ENCODE results near the gene HBG2.
A peak's percentile ranks its signal among the peaks of the same experiment; 100 is the strongest.

Gene HBG2

DNA sequence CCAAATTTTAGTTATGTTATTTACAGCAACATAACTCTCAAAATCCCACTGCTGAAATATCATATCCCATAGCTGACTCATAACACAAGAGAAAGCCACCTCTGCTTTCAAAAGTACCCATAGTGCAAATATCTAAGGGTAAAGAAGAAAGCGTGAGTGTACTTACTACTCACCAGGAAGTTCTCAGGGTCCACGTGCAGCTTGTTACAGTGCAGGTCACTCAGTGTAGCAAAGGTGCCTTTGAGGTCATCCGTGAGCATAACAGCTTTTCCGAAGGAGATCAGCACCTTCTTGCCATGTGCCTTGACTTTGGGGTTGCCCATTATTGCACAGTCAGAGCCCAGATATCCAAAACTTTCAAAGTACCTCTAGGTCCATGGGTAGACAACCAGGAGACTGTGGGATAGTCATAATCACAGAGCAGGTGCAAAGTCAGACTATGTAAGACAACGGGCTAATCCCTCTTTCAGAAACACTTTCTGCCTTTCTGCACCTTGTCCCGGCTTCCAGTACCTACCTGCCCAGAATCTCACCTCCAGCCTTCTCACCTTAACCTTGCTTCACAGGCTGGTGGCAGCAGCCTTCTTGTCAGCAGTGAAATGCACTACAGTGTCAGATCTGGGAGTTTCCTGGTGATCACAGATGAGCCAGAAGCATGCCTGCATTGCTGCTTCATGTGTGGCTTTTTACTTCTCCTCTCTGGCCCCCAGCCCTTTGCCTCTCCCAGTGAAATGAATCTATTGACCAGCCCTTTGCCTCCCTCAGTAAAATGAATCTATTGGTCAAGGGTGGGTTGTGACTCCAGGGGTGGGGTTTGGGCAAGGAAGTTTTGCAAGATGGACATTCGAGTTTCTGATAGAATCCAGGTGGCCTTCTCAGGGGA is 11.4 kb downstream of the HBG2 start:
- TF ChIP-seq CTCF (conservative IDR thresholded peaks at IDR 0.05; ENCODE audit: low read length), result no peak
- TF ChIP-seq EZH2phosphoT487 (IDR thresholded peaks at IDR 0.05; ENCODE audit: borderline replicate concordance), result no peak
- Histone ChIP-seq H2AFZ (ENCODE audit: low read length) (0 out of 2 replicates have a peak overlapping the region, but pooled peaks have one; percentile 11), H3K79me2 (ENCODE audit: insufficient read depth, low read length) (no peaks in the 10 kb centered on the region), H3K4me2 (ENCODE audit: low read depth, low read length, poor library complexity, severe bottlenecking) (no peak overlapping the region), H3K36me3 (ENCODE audit: insufficient read depth, low read length) (no peaks in the 10 kb centered on the region), H3F3A (ENCODE audit: low read depth) (no peaks in the 10 kb centered on the region), H3K9me2 (replicated peaks; ENCODE audit: low read depth, low read length) (no peaks in the 10 kb centered on the region), H4K20me1 (ENCODE audit: insufficient read depth, low read length, poor library complexity, severe bottlenecking) (no peaks in the 10 kb centered on the region), H3K4me1 (ENCODE audit: insufficient read depth, low read length, poor library complexity, severe bottlenecking) (peaks cover 5% of the 10 kb centered on the region), H3K4me3 (ENCODE audit: low read length, poor library complexity, severe bottlenecking) (no peak overlapping the region), H3K27me3 (ENCODE audit: insufficient read depth, low read length, poor library complexity, severe bottlenecking) (no peaks in the 10 kb centered on the region), H3K9me3 (ENCODE audit: insufficient read depth, low read depth, low read length) (no peaks in the 10 kb centered on the region), H3K9ac (ENCODE audit: low read depth, low read length, poor library complexity, severe bottlenecking) (no peak overlapping the region)

DNA sequence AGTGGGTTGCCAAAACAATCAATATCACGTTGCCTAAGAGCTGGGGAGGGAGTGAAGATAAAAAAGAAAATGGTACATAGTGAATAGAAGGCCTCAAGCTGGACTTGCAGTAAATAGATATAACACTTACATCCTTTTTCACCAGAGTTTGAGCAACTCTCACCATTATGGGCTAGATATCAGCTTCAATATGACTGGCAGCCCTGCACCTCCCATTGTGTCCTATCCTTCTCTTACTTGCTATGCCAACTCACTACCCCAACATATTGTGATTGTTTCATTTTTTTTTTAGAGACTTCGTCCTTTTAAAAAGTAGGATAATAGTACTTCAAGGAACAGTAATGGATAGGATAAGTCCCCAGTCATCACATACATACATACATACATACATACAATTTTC is 12.4 kb downstream of the HBG2 start:
- H3K9ac ChIP-seq (ENCODE audit: low read depth, low read length, poor library complexity, severe bottlenecking), result no peak overlapping the region
- no peaks in the 10 kb centered on the region for H4K20me1 ChIP-seq (ENCODE audit: insufficient read depth, low read length, poor library complexity, severe bottlenecking)
- H3K27me3 ChIP-seq (ENCODE audit: insufficient read depth, low read length, poor library complexity, severe bottlenecking), result no peaks in the 10 kb centered on the region
- no peaks in the 10 kb centered on the region for H3F3A ChIP-seq (ENCODE audit: low read depth)
- no peak overlapping the region for H3K4me3 ChIP-seq (ENCODE audit: low read length, poor library complexity, severe bottlenecking)
- H3K79me2 ChIP-seq (ENCODE audit: insufficient read depth, low read length), result no peaks in the 10 kb centered on the region
- no peaks in the 10 kb centered on the region for H3K9me3 ChIP-seq (ENCODE audit: insufficient read depth, low read depth, low read length)
- peaks cover 5% of the 10 kb centered on the region for H3K4me1 ChIP-seq (ENCODE audit: insufficient read depth, low read length, poor library complexity, severe bottlenecking)
- TF ChIP-seq CTCF (conservative IDR thresholded peaks at IDR 0.05; ENCODE audit: low read length), result no peak
- TF ChIP-seq EZH2phosphoT487 (IDR thresholded peaks at IDR 0.05; ENCODE audit: borderline replicate concordance), result no peak
- no peaks in the 10 kb centered on the region for H3K36me3 ChIP-seq (ENCODE audit: insufficient read depth, low read length)
- no peaks in the 10 kb centered on the region for H3K9me2 ChIP-seq (replicated peaks; ENCODE audit: low read depth, low read length)
- no peak overlapping the region for H2AFZ ChIP-seq (ENCODE audit: low read length)
- no peak overlapping the region for H3K4me2 ChIP-seq (ENCODE audit: low read depth, low read length, poor library complexity, severe bottlenecking)

DNA sequence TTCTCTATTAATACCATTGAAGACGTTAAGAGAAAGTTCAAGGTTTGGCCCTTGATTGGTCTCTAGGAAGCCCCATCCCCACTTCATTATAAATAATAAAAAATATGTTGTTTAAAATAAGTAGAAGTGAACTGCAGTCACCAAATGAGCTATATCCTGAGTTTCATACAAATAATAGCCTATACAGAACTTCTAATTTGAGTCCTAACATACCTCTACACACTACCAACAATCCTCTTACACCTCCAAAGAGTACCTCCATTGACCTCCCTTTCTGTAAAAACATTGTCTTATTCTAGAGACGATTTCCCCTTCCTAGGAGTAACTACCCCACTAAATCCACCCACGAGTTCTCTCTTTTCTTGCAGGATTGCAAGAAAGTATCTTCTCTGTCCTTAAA is 13.1 kb downstream of the HBG2 start:
- Histone ChIP-seq H3F3A (ENCODE audit: low read depth) (no peaks in the 10 kb centered on the region), H3K79me2 (ENCODE audit: insufficient read depth, low read length) (no peaks in the 10 kb centered on the region), H3K9ac (ENCODE audit: low read depth, low read length, poor library complexity, severe bottlenecking) (no peak overlapping the region), H3K4me3 (ENCODE audit: low read length, poor library complexity, severe bottlenecking) (no peak overlapping the region), H3K4me2 (ENCODE audit: low read depth, low read length, poor library complexity, severe bottlenecking) (no peak overlapping the region), H3K27me3 (ENCODE audit: insufficient read depth, low read length, poor library complexity, severe bottlenecking) (no peaks in the 10 kb centered on the region), H3K36me3 (ENCODE audit: insufficient read depth, low read length) (no peaks in the 10 kb centered on the region), H4K20me1 (ENCODE audit: insufficient read depth, low read length, poor library complexity, severe bottlenecking) (no peaks in the 10 kb centered on the region), H3K9me3 (ENCODE audit: insufficient read depth, low read depth, low read length) (no peaks in the 10 kb centered on the region), H2AFZ (ENCODE audit: low read length) (no peak overlapping the region), H3K9me2 (replicated peaks; ENCODE audit: low read depth, low read length) (no peaks in the 10 kb centered on the region), H3K4me1 (ENCODE audit: insufficient read depth, low read length, poor library complexity, severe bottlenecking) (peaks cover 5% of the 10 kb centered on the region)
- no peak for TF ChIP-seq EZH2phosphoT487 (IDR thresholded peaks at IDR 0.05; ENCODE audit: borderline replicate concordance)
- TF ChIP-seq CTCF (conservative IDR thresholded peaks at IDR 0.05; ENCODE audit: low read length), result no peak

Data from Loucy (cell line).